Measurements from ENCODE around the gene BHLHE23.

Gene BHLHE23

DNA sequence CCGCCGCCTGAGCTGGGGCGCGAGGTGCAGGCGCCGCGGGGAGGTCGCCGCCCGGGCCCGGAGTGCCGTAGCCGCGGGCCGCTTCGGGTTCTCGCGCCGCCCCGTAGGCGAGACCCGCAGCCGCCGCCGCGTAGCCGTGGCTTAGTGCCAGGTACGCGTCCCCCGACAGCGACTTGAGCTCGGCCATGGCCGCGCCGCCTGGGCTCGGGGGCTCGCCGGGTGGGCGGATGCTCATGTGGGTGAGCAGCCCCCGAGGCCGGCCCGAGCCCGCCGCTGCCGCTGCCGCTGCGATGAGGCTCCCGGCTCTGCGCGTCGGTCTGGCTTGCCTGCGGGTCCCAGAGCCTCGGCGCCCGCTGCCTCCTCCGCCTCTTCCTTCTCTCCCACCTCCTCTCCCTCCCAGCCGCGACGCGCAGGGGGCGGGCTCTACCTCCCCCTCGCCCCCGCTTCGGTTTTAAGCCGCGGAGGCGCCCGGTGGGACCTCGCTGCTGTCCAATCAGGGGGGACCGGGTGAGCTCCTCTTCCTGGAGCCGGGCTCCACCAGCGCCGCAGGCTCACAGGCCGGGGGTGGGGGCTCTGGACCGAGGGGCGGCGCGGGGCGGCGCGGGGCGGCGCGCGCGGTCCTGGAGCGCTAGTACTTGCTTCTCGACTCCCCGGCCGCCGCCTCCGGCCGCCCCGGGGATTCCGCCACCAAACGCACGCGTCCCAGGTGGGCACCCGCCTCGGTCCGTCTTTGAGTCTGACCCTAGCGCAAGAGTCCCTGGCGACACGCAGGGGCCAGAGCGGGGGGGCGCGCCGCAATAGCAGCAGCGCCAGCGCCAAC lies at the start of gene BHLHE23:
TSS of gene BHLHE23 (minus strand) at position 425 of the 820 bp plus-strand sequence. CDS start at position 235, 190 bp downstream.
- Histone ChIP-seq H3K9me3 (ENCODE audit: control insufficient read depth in 1 of 2, low read length in 2 of 2) (no peaks in the 10 kb centered on the region), H3K4me3 (ENCODE audit: low read depth in 1 of 2, low read length in 2 of 2) (no peak within 1 kb of the TSS), H3K27ac (ENCODE audit: low read length) (no peak within 1 kb of the TSS), H3K36me3 (ENCODE audit: control insufficient read depth in 1 of 2, insufficient read depth in 2 of 2, low read length in 2 of 2) (no peaks in the 10 kb centered on the region), H3K4me1 (ENCODE audit: control insufficient read depth in 1 of 2, insufficient read depth in 2 of 2, low read length in 2 of 2) (peaks cover 0 to 40% of the 10 kb centered on the region in 2 donors), H3K27me3 (ENCODE audit: low read depth, low read length) (peaks cover 65% of the 10 kb centered on the region)

- Histone ChIP-seq H3K36me3 (ENCODE audit: control insufficient read depth in 1 of 2, insufficient read depth in 2 of 2, low read length in 2 of 2) (no peaks in the 10 kb centered on the region), H3K27me3 (ENCODE audit: low read depth, low read length) (peaks cover 17% of the 10 kb centered on the region), H3K27ac (ENCODE audit: low read length) (no peak overlapping the region), H3K9me3 (ENCODE audit: control insufficient read depth in 1 of 2, low read length in 2 of 2) (peaks cover 0 to 4% of the 10 kb centered on the region in 2 donors), H3K4me1 (ENCODE audit: control insufficient read depth in 1 of 2, insufficient read depth in 2 of 2, low read length in 2 of 2) (peaks cover 0 to 3% of the 10 kb centered on the region in 2 donors), H3K4me3 (ENCODE audit: low read depth in 1 of 2, low read length in 2 of 2) (no peak overlapping the region)
Observed at GRCh38 chr20:63055575-63056235, 48.9 kb upstream of the BHLHE23 start.

GRCh38 chr20:63054681-63055240 lies 48.0 kb upstream of the BHLHE23 start:
- peaks cover 12% of the 10 kb centered on the region for H3K27me3 ChIP-seq (ENCODE audit: low read depth, low read length)
- no peak overlapping the region for H3K27ac ChIP-seq (ENCODE audit: low read length)
- no peak overlapping the region for H3K4me3 ChIP-seq (ENCODE audit: low read depth in 1 of 2, low read length in 2 of 2)
- no peaks in the 10 kb centered on the region for H3K36me3 ChIP-seq (ENCODE audit: control insufficient read depth in 1 of 2, insufficient read depth in 2 of 2, low read length in 2 of 2)
- peaks cover 0 to 12% of the 10 kb centered on the region in 2 donors for H3K9me3 ChIP-seq (ENCODE audit: control insufficient read depth in 1 of 2, low read length in 2 of 2)
- H3K4me1 ChIP-seq (ENCODE audit: control insufficient read depth in 1 of 2, insufficient read depth in 2 of 2, low read length in 2 of 2): peaks cover 0 to 3% of the 10 kb centered on the region in 2 donors

DNA sequence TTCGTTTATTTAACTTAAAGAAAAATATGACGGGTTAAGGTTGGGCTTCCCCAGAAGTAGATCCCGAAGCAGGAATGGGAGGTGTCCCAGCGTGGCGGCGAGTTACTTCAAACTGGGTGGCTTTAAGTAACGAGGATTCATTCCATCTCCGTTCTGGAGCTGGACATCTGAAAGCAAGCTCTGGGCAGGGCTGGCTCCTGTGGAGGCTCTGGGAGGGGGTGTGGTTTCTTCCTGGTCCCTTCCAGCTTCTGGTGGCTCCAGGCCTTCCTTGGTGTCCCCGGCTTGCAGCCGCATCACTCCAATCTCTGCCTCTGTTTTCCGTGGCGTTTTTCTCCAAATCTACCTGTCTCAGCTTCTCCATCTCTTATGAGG lies 47.3 kb upstream of the BHLHE23 start:
- Histone ChIP-seq H3K9me3 (ENCODE audit: control insufficient read depth in 1 of 2, low read length in 2 of 2) (peaks cover 0 to 12% of the 10 kb centered on the region in 2 donors), H3K36me3 (ENCODE audit: control insufficient read depth in 1 of 2, insufficient read depth in 2 of 2, low read length in 2 of 2) (no peaks in the 10 kb centered on the region), H3K27ac (ENCODE audit: low read length) (no peak overlapping the region), H3K4me3 (ENCODE audit: low read depth in 1 of 2, low read length in 2 of 2) (no peak overlapping the region), H3K27me3 (ENCODE audit: low read depth, low read length) (peaks cover 12% of the 10 kb centered on the region), H3K4me1 (ENCODE audit: control insufficient read depth in 1 of 2, insufficient read depth in 2 of 2, low read length in 2 of 2) (peaks cover 0 to 3% of the 10 kb centered on the region in 2 donors)

DNA sequence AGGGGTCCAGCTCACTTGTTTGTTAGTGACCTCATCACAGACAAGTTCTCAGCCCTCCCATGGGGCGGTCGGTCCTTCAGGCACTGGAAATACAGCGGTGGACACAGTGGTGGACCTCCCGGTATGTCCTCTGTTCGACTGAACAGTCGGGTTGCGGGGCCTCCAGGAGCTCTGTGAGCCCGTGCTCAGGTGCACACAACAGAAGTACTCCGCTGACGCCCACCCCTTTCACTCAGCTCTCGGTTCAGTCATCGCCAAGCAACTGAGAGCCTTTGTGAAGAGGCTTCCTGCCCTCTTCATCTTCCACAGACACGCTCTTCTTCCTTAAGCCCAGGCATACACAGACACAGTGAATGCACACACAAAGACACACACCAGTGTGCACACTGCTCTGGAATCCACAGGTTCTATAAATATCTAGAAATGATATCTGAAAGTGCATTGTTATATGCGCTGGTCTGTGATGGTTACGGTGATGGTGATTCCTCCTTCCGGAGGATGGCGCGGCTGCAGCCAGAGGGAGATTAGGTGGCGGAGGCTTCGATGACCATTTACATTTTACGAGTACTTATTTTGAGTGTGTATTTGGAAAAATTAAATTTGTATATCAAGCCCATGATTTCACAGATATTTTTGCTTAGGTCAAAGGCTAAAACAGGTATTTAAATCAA lies 46.8 kb upstream of the BHLHE23 start:
- Histone ChIP-seq H3K27me3 (ENCODE audit: low read depth, low read length) (peaks cover 10% of the 10 kb centered on the region), H3K4me3 (ENCODE audit: low read depth in 1 of 2, low read length in 2 of 2) (no peak overlapping the region), H3K9me3 (ENCODE audit: control insufficient read depth in 1 of 2, low read length in 2 of 2) (peaks cover 0 to 12% of the 10 kb centered on the region in 2 donors), H3K4me1 (ENCODE audit: control insufficient read depth in 1 of 2, insufficient read depth in 2 of 2, low read length in 2 of 2) (peaks cover 0 to 3% of the 10 kb centered on the region in 2 donors), H3K27ac (ENCODE audit: low read length) (no peak overlapping the region), H3K36me3 (ENCODE audit: control insufficient read depth in 1 of 2, insufficient read depth in 2 of 2, low read length in 2 of 2) (no peaks in the 10 kb centered on the region)

DNA sequence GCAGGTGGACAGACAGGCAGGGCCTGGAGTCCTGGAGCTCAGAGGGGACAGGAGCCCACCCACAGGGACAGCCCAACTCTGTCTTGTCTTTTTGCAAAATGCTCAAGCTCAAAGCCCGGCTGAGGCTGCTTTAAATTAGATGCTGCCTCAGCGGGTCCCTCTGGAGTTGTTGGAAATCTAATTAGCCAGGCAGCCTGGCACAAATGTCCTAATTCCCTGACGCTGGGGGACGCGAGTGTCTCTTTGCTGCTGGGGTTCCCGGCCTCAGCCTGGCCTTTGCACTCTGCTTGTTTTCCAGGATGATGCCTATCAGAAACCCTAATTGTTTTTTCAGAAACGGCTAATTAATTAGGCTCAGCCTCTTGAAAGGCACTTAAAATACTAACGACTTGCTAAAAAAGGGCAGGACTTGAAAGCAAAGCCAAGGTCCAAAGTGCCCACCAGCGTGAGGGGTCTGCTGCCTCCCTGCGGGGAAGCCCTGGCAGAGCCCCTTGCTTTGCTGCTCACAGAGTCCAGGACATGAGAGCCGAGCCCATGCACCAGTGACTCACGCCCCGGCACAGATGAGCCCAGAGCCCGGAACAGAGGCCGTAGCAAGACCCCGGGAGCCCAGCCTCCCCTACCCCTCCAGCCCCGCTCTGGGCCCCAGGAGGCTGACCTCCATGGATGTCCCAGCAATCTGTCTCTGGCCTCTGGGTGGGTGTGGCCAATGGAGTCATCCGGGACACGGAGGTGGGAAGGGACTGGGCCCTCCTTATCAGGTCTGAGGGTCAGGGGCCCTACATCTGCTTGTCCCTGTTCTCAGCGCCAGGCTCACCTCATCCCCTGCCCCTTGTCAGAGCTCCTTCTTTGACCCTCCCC lies 46.0 kb upstream of the BHLHE23 start:
- no peak overlapping the region for H3K27ac ChIP-seq (ENCODE audit: low read length)
- peaks cover 0 to 12% of the 10 kb centered on the region in 2 donors for H3K9me3 ChIP-seq (ENCODE audit: control insufficient read depth in 1 of 2, low read length in 2 of 2)
- H3K4me3 ChIP-seq (ENCODE audit: low read depth in 1 of 2, low read length in 2 of 2): no peak overlapping the region
- peaks cover 6% of the 10 kb centered on the region for H3K27me3 ChIP-seq (ENCODE audit: low read depth, low read length)
- no peaks in the 10 kb centered on the region for H3K36me3 ChIP-seq (ENCODE audit: control insufficient read depth in 1 of 2, insufficient read depth in 2 of 2, low read length in 2 of 2)
- H3K4me1 ChIP-seq (ENCODE audit: control insufficient read depth in 1 of 2, insufficient read depth in 2 of 2, low read length in 2 of 2): peaks cover 0 to 3% of the 10 kb centered on the region in 2 donors

GRCh38 chr20:63051911-63052310 lies 45.1 kb upstream of the BHLHE23 start:
- H3K36me3 ChIP-seq (ENCODE audit: control insufficient read depth in 1 of 2, insufficient read depth in 2 of 2, low read length in 2 of 2): no peaks in the 10 kb centered on the region
- H3K27ac ChIP-seq (ENCODE audit: low read length): no peak overlapping the region
- H3K9me3 ChIP-seq (ENCODE audit: control insufficient read depth in 1 of 2, low read length in 2 of 2): peaks cover 0 to 12% of the 10 kb centered on the region in 2 donors
- H3K27me3 ChIP-seq (ENCODE audit: low read depth, low read length): peaks cover 6% of the 10 kb centered on the region
- H3K4me1 ChIP-seq (ENCODE audit: control insufficient read depth in 1 of 2, insufficient read depth in 2 of 2, low read length in 2 of 2): peaks cover 0 to 3% of the 10 kb centered on the region in 2 donors
- H3K4me3 ChIP-seq (ENCODE audit: low read depth in 1 of 2, low read length in 2 of 2): no peak overlapping the region

DNA sequence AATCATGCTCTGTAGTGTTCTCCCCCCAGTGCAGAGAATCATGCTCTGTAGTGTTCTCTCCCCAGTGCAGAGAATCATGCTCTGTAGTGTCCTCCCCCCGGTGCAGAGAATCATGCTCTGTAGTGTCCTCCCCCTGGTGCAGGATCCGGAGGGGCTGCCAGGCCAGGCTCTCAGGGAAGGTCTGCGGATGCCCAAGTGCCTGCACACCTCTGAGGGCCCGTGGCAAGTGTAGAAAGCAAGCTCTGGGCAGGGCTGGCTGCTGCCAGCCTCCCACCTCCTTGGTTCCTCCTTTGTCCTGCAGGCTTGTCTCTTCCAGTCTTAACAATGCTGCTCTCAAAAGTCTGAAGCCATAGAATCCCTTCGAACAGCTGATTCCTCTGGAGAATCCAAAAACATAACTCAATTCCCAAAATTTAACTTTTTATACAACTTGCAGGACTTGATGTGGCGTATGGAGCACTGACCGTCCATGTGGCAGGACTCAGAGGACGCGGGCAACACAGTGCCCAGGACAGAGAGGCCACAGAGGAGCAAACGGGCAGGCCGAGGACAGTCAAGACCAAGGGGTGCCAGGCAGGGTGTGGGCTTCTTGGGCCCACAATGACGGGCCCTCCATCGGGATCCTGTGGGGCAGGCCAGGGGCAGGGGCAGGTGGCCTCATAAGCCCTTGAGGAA lies 44.6 kb upstream of the BHLHE23 start:
- Histone ChIP-seq H3K27ac (ENCODE audit: low read length) (no peak overlapping the region), H3K9me3 (ENCODE audit: control insufficient read depth in 1 of 2, low read length in 2 of 2) (peaks cover 0 to 12% of the 10 kb centered on the region in 2 donors), H3K4me3 (ENCODE audit: low read depth in 1 of 2, low read length in 2 of 2) (no peak overlapping the region), H3K36me3 (ENCODE audit: control insufficient read depth in 1 of 2, insufficient read depth in 2 of 2, low read length in 2 of 2) (no peaks in the 10 kb centered on the region), H3K4me1 (ENCODE audit: control insufficient read depth in 1 of 2, insufficient read depth in 2 of 2, low read length in 2 of 2) (peaks cover 0 to 3% of the 10 kb centered on the region in 2 donors), H3K27me3 (ENCODE audit: low read depth, low read length) (peaks cover 6% of the 10 kb centered on the region)

- Histone ChIP-seq H3K36me3 (ENCODE audit: control insufficient read depth in 1 of 2, insufficient read depth in 2 of 2, low read length in 2 of 2) (no peaks in the 10 kb centered on the region), H3K9me3 (ENCODE audit: control insufficient read depth in 1 of 2, low read length in 2 of 2) (peaks cover 0 to 12% of the 10 kb centered on the region in 2 donors), H3K27me3 (ENCODE audit: low read depth, low read length) (peaks cover 6% of the 10 kb centered on the region), H3K4me1 (ENCODE audit: control insufficient read depth in 1 of 2, insufficient read depth in 2 of 2, low read length in 2 of 2) (no peaks in the 10 kb centered on the region), H3K27ac (ENCODE audit: low read length) (no peak overlapping the region), H3K4me3 (ENCODE audit: low read depth in 1 of 2, low read length in 2 of 2) (no peak overlapping the region)
Observed at GRCh38 chr20:63050406-63050805, 43.6 kb upstream of the BHLHE23 start.

GRCh38 chr20:63049561-63050221 lies 42.9 kb upstream of the BHLHE23 start:
- peaks cover 6% of the 10 kb centered on the region for H3K27me3 ChIP-seq (ENCODE audit: low read depth, low read length)

More at GRCh38 chr20:63049561-63050221, 42.9 kb upstream of the BHLHE23 start:
- no peaks in the 10 kb centered on the region for H3K36me3 ChIP-seq (ENCODE audit: control insufficient read depth in 1 of 2, insufficient read depth in 2 of 2, low read length in 2 of 2)
- H3K27ac ChIP-seq (ENCODE audit: low read length): no peak overlapping the region
- no peaks in the 10 kb centered on the region for H3K4me1 ChIP-seq (ENCODE audit: control insufficient read depth in 1 of 2, insufficient read depth in 2 of 2, low read length in 2 of 2)
- no peak overlapping the region for H3K4me3 ChIP-seq (ENCODE audit: low read depth in 1 of 2, low read length in 2 of 2)
- H3K9me3 ChIP-seq (ENCODE audit: control insufficient read depth in 1 of 2, low read length in 2 of 2): peaks cover 0 to 12% of the 10 kb centered on the region in 2 donors

Measured in muscle layer of duodenum (tissue), 2 donors.